Activated CD8-positive, alpha-beta T cell treated with anti-CD3 and anti-CD28 coated beads, Interleukin-2, amount 10 ng/mL, durations not matched to agents 7 days and 5 days (primary cell): ENCODE data around the gene FHL1. TPM values are rescaled to one million over a fixed set of nuclear protein-coding genes. Genes with fewer than 3 reads are reported as not detected.
"Not testable (repeated sequence)": the region's sequence is repeated elsewhere in the genome, so short reads cannot be mapped to it uniquely, and the experiment has no call there.

ENCODE experiments used
- ATAC-seq: fragments of 150-1000 bp; cut with Tn5 transposase; one replicate; pipeline ENCODE4 v1.10.0; 2021; ENCODE audit warnings: moderate library complexity
- CTCF ChIA-PET: fragments of 350-600 bp; sonication (Branson Sonifier 250); formaldehyde crosslinking; loops from one replicate; lab custom pipeline; 2021; ENCODE audit warnings: antibody characterized with exemption; lab: Charles Lee
- POLR2A ChIA-PET: fragments of 350-600 bp; sonication (Branson Sonifier 250); formaldehyde crosslinking; loops from one replicate; lab custom pipeline; 2021; ENCODE audit warnings: antibody characterized with exemption; lab: Charles Lee
- DNase-seq: peaks from one replicate; pipeline ENCODE4 v3.0.0-alpha.2; 2020
- H3K27ac Mint-ChIP-seq: one replicate; pipeline ENCODE4 v1.8.0; 2021; ENCODE audit warnings: mild to moderate bottlenecking, mixed read lengths
- H3K27me3 Mint-ChIP-seq: one replicate; pipeline ENCODE4 v1.8.0; 2021; ENCODE audit warnings: low read depth, mixed read lengths
- H3K36me3 Mint-ChIP-seq: one replicate; pipeline ENCODE4 v1.8.0; 2021; ENCODE audit warnings: low read depth, mixed read lengths
- H3K4me1 Mint-ChIP-seq: one replicate; pipeline ENCODE4 v1.8.0; 2021; ENCODE audit warnings: low read depth, mixed read lengths
- H3K4me3 Mint-ChIP-seq: one replicate; pipeline ENCODE4 v1.8.0; 2021; ENCODE audit warnings: mild to moderate bottlenecking, mixed read lengths
- H3K9me3 Mint-ChIP-seq: one replicate; pipeline ENCODE4 v1.8.0; 2022; ENCODE audit warnings: mixed read lengths; ENCODE audit not compliant: insufficient read depth
- total RNA-seq, 2 experiments: library from RNA; stranded (reverse); gene quantifications; one replicate each; pipeline ENCODE4 v1.2.3, GENCODE V29; 2021

FHL1 gene
- total RNA-seq, 2 experiments from 2014 or later, result 12.6 to 14.4 TPM

- Mint-ChIP-seq H3K4me3 (no peak overlapping the region), H3K4me1 (no peaks in the 10 kb centered on the region), H3K27me3 (no peaks in the 10 kb centered on the region), H3K36me3 (peaks cover 8% of the 10 kb centered on the region), H3K27ac (peak overlapping the region; percentile 43), H3K9me3 (no peaks in the 10 kb centered on the region)
- no peak for DNase-seq
- no peak for ATAC-seq
- ChIA-PET POLR2A (no interaction called here), CTCF (interaction anchor here (1.3 kb wide), 1 partner anchor 56 kb away, joined by 3 read pairs; no protein-coding TSS in a partner anchor)
Observed at GRCh38 chrX:136212557-136213111, 65.3 kb downstream of the FHL1 start.

- Mint-ChIP-seq H3K4me3 (no peak overlapping the region), H3K27ac (no peak overlapping the region), H3K9me3 (no peaks in the 10 kb centered on the region), H3K36me3 (peaks cover 17% of the 10 kb centered on the region), H3K4me1 (peaks cover 5% of the 10 kb centered on the region), H3K27me3 (no peaks in the 10 kb centered on the region)
- CTCF ChIA-PET, result no interaction called here
- POLR2A ChIA-PET, result no interaction called here
- ATAC-seq, result no peak
- no peak for DNase-seq
Observed at GRCh38 chrX:136214551-136214950, 67.2 kb downstream of the FHL1 start.

- ATAC-seq, result no peak
- ChIA-PET CTCF (no interaction called here), POLR2A (no interaction called here)
- H3K27me3 Mint-ChIP-seq, result no peaks in the 10 kb centered on the region
- no peaks in the 10 kb centered on the region for H3K9me3 Mint-ChIP-seq
- H3K4me3 Mint-ChIP-seq, result no peak overlapping the region
- H3K36me3 Mint-ChIP-seq, result peaks cover 18% of the 10 kb centered on the region
- no peak for DNase-seq
- H3K27ac Mint-ChIP-seq, result no peak overlapping the region
- H3K4me1 Mint-ChIP-seq, result peaks cover 8% of the 10 kb centered on the region
Observed at GRCh38 chrX:136215559-136215958, 68.2 kb downstream of the FHL1 start.

- H3K36me3 Mint-ChIP-seq, result peaks cover 42% of the 10 kb centered on the region
- H3K9me3 Mint-ChIP-seq, result no peaks in the 10 kb centered on the region
- no peak overlapping the region for H3K4me3 Mint-ChIP-seq
- ATAC-seq, result no peak
- no peak overlapping the region for H3K27ac Mint-ChIP-seq
- no peaks in the 10 kb centered on the region for H3K27me3 Mint-ChIP-seq
- DNase-seq, result no peak
- POLR2A ChIA-PET, result no interaction called here
- CTCF ChIA-PET, result no interaction called here
- peaks cover 16% of the 10 kb centered on the region for H3K4me1 Mint-ChIP-seq
Observed at GRCh38 chrX:136219893-136220292, 72.6 kb downstream of the FHL1 start.

GRCh38 chrX:136220540-136220939, 73.2 kb downstream of the FHL1 start:
- ChIA-PET CTCF (no interaction called here), POLR2A (no interaction called here)
- ATAC-seq (no peak), DNase-seq (no peak)
- no peak overlapping the region for H3K4me3 Mint-ChIP-seq
- H3K36me3 Mint-ChIP-seq, result peaks cover 44% of the 10 kb centered on the region
- H3K9me3 Mint-ChIP-seq, result no peaks in the 10 kb centered on the region
- peaks cover 16% of the 10 kb centered on the region for H3K4me1 Mint-ChIP-seq
- no peak overlapping the region for H3K27ac Mint-ChIP-seq
- H3K27me3 Mint-ChIP-seq, result no peaks in the 10 kb centered on the region

- DNase-seq, result no peak
- no peak overlapping the region for H3K27ac Mint-ChIP-seq
- no peaks in the 10 kb centered on the region for H3K27me3 Mint-ChIP-seq
- H3K4me3 Mint-ChIP-seq, result no peak overlapping the region
- ATAC-seq, result no peak
- no peaks in the 10 kb centered on the region for H3K9me3 Mint-ChIP-seq
- peaks cover 16% of the 10 kb centered on the region for H3K4me1 Mint-ChIP-seq
- CTCF ChIA-PET, result interaction anchor here (2.1 kb wide), 1 partner anchor 12 kb away, joined by 4 read pairs; no protein-coding TSS in a partner anchor
- peaks cover 45% of the 10 kb centered on the region for H3K36me3 Mint-ChIP-seq
- POLR2A ChIA-PET, result no interaction called here
Observed at GRCh38 chrX:136220951-136221350, 73.6 kb downstream of the FHL1 start.

GRCh38 chrX:136221851-136222513, 74.6 kb downstream of the FHL1 start:
- CTCF ChIA-PET, result interaction anchor here (2.1 kb wide), 1 partner anchor 13 kb away, joined by 4 read pairs; no protein-coding TSS in a partner anchor
- DNase-seq (no peak), ATAC-seq (no peak)
- Mint-ChIP-seq H3K4me3 (no peak overlapping the region), H3K27ac (no peak overlapping the region), H3K4me1 (peaks cover 18% of the 10 kb centered on the region), H3K36me3 (peaks cover 50% of the 10 kb centered on the region), H3K27me3 (no peaks in the 10 kb centered on the region), H3K9me3 (no peaks in the 10 kb centered on the region)
- POLR2A ChIA-PET, result interaction anchor here (0.6 kb wide), 1 partner anchor 63 kb away, joined by 5 read pairs; no protein-coding TSS in a partner anchor

- POLR2A ChIA-PET, result no interaction called here
- Mint-ChIP-seq H3K27ac (peak overlapping the region; percentile 85), H3K36me3 (peaks cover 60% of the 10 kb centered on the region), H3K9me3 (no peaks in the 10 kb centered on the region), H3K4me1 (peaks cover 24% of the 10 kb centered on the region), H3K27me3 (no peaks in the 10 kb centered on the region), H3K4me3 (no peak overlapping the region)
- CTCF ChIA-PET, result no interaction called here
- DNase-seq (no peak), ATAC-seq (no peak)
Observed at GRCh38 chrX:136227074-136227473, 79.7 kb downstream of the FHL1 start.

GRCh38 chrX:136227948-136228838, 80.9 kb downstream of the FHL1 start:
- no peaks in the 10 kb centered on the region for H3K27me3 Mint-ChIP-seq
- peak overlapping the region; percentile 85 for H3K27ac Mint-ChIP-seq
- H3K9me3 Mint-ChIP-seq, result no peaks in the 10 kb centered on the region
- DNase-seq, result peak; percentile 40
- ATAC-seq, result peak; percentile 84
- H3K36me3 Mint-ChIP-seq, result peaks cover 59% of the 10 kb centered on the region
- H3K4me3 Mint-ChIP-seq, result peak overlapping the region; percentile 5
- CTCF ChIA-PET, result no interaction called here
- POLR2A ChIA-PET, result no interaction called here
- H3K4me1 Mint-ChIP-seq, result peaks cover 24% of the 10 kb centered on the region

GRCh38 chrX:136228839-136229207, 81.5 kb downstream of the FHL1 start:
- peaks cover 24% of the 10 kb centered on the region for H3K4me1 Mint-ChIP-seq
- CTCF ChIA-PET, result interaction anchor here (0.6 kb wide), 1 partner anchor 39 kb away, joined by 3 read pairs; no protein-coding TSS in a partner anchor
- H3K9me3 Mint-ChIP-seq, result no peaks in the 10 kb centered on the region
- POLR2A ChIA-PET, result no interaction called here
- H3K27ac Mint-ChIP-seq, result peak overlapping the region; percentile 85
- H3K36me3 Mint-ChIP-seq, result peaks cover 57% of the 10 kb centered on the region
- DNase-seq (no peak), ATAC-seq (no peak)
- no peak overlapping the region for H3K4me3 Mint-ChIP-seq
- no peaks in the 10 kb centered on the region for H3K27me3 Mint-ChIP-seq

GRCh38 chrX:136237074-136237473, 89.7 kb downstream of the FHL1 start:
- Mint-ChIP-seq H3K27me3 (no peaks in the 10 kb centered on the region), H3K9me3 (no peaks in the 10 kb centered on the region), H3K36me3 (peaks cover 35% of the 10 kb centered on the region), H3K4me3 (no peak overlapping the region), H3K4me1 (no peaks in the 10 kb centered on the region), H3K27ac (no peak overlapping the region)
- POLR2A ChIA-PET, result no interaction called here
- CTCF ChIA-PET, result no interaction called here
- ATAC-seq, result no peak
- DNase-seq, result no peak

GRCh38 chrX:136237849-136238248, 90.5 kb downstream of the FHL1 start:
- peaks cover 41% of the 10 kb centered on the region for H3K36me3 Mint-ChIP-seq
- H3K4me1 Mint-ChIP-seq, DNase-seq, H3K9me3 Mint-ChIP-seq, ATAC-seq, H3K27me3 Mint-ChIP-seq, H3K27ac Mint-ChIP-seq, H3K4me3 Mint-ChIP-seq, POLR2A ChIA-PET: not testable (repeated sequence)
- CTCF ChIA-PET, result interaction anchor here (1.0 kb wide), 1 partner anchor 30 kb away, joined by 3 read pairs; no protein-coding TSS in a partner anchor
